NCI-H146 treated with DMSO at 0.1 percent for 48 hours (cell line): Measurements from ENCODE around the gene ATP5F1B.
A peak's percentile ranks its signal among the peaks of the same experiment; 100 is the strongest.

Experiments
- DNase-seq: peaks from one replicate; lab custom pipeline; 2025; ENCODE audit not compliant: unreplicated experiment; lab: John Stamatoyannopoulos, UW

ATP5F1B gene

GRCh38 chr12:56622535-56622934, 23.2 kb downstream of the ATP5F1B start:
- DNase-seq, result no peak

GRCh38 chr12:56616925-56617324, 28.9 kb downstream of the ATP5F1B start:
- no peak for DNase-seq

GRCh38 chr12:56616244-56616643, 29.5 kb downstream of the ATP5F1B start:
- DNase-seq, result no peak

GRCh38 chr12:56614627-56615026, 31.2 kb downstream of the ATP5F1B start:
- DNase-seq, result no peak

- no peak for DNase-seq
Observed at GRCh38 chr12:56604355-56604754, 41.4 kb downstream of the ATP5F1B start.

- DNase-seq, result no peak
Observed at GRCh38 chr12:56602239-56602638, 43.5 kb downstream of the ATP5F1B start.

GRCh38 chr12:56601503-56601902, 44.3 kb downstream of the ATP5F1B start:
- DNase-seq, result no peak

- DNase-seq, result no peak
Observed at GRCh38 chr12:56600753-56601152, 45.0 kb downstream of the ATP5F1B start.

- DNase-seq, result no peak
Observed at GRCh38 chr12:56599797-56600196, 46.0 kb downstream of the ATP5F1B start.

GRCh38 chr12:56599041-56599440, 46.7 kb downstream of the ATP5F1B start:
- no peak for DNase-seq

GRCh38 chr12:56596815-56597214, 49.0 kb downstream of the ATP5F1B start:
- no peak for DNase-seq

- peak; percentile 29 for DNase-seq
Observed at GRCh38 chr12:56593909-56594621, 51.7 kb downstream of the ATP5F1B start.

- DNase-seq, result no peak
Observed at GRCh38 chr12:56591961-56592360, 53.8 kb downstream of the ATP5F1B start.

- peak; percentile 92 for DNase-seq
Observed at GRCh38 chr12:56591126-56591525, 54.7 kb downstream of the ATP5F1B start.

GRCh38 chr12:56590237-56590830, 55.5 kb downstream of the ATP5F1B start:
- DNase-seq, result peak; percentile 26

GRCh38 chr12:56589783-56590182, 56.0 kb downstream of the ATP5F1B start:
- no peak for DNase-seq
